ENCODE results near the gene SLC13A3. TPM values are rescaled to one million over a fixed set of nuclear protein-coding genes. Genes with fewer than 3 reads are reported as not detected.

SLC13A3 gene
- total RNA-seq, 1 donor from 2014 or later = 7.4 TPM

- Histone ChIP-seq H3K4me3 (no peak within 1 kb of the TSS), H4K20me1 (ENCODE audit: low read depth) (no peaks in the 10 kb centered on the region), H3K27me3 (no peaks in the 10 kb centered on the region), H3K79me2 (ENCODE audit: low read depth) (no peaks in the 10 kb centered on the region), H3K36me3 (no peaks in the 10 kb centered on the region), H3K27ac (no peak within 1 kb of the TSS), H2AFZ (replicated peaks) (no peak within 1 kb of the TSS), H3K4me1 (peaks cover 9% of the 10 kb centered on the region), H3K4me2 (no peak within 1 kb of the TSS), H3K9ac (no peak within 1 kb of the TSS), H3F3A (ENCODE audit: low read depth) (no peaks in the 10 kb centered on the region), H3K9me3 (ENCODE audit: low read depth) (no peaks in the 10 kb centered on the region)
- Mint-ChIP-seq H3K27ac (peak within 1 kb of the TSS; percentile 100), H3K4me3 (no peak within 1 kb of the TSS), H3K4me1 (peaks cover 40% of the 10 kb centered on the region), H3K9me3 (no peaks in the 10 kb centered on the region), H3K36me3 (no peaks in the 10 kb centered on the region), H3K27me3 (ENCODE audit: insufficient read depth, low read depth) (peaks cover 2% of the 10 kb centered on the region)
- DNase-seq (ENCODE audit: low spot score) = no peak
- TF ChIP-seq CTCF (IDR thresholded peaks at IDR 0.05) (no peak), EZH2phosphoT487 (IDR thresholded peaks at IDR 0.05) (no peak), EZH2 (IDR thresholded peaks at IDR 0.05) (no peak)
These were observed 100.8 kb downstream of the SLC13A3 start, which contains the start of gene OCSTAMP for GRCh38 chr20:46550461-46550860. Gene OCSTAMP, minus strand, starts transcription at chr20:46550654. Its CDS starts 94 bp downstream, at chr20:46550560.

- Histone ChIP-seq H4K20me1 (ENCODE audit: low read depth) (no peaks in the 10 kb centered on the region), H3K4me3 (no peak overlapping the region), H3K27me3 (no peaks in the 10 kb centered on the region), H3K79me2 (ENCODE audit: low read depth) (no peaks in the 10 kb centered on the region), H3K4me1 (peaks cover 9% of the 10 kb centered on the region), H3K27ac (no peak overlapping the region), H3K4me2 (no peak overlapping the region), H2AFZ (replicated peaks) (no peak overlapping the region), H3F3A (ENCODE audit: low read depth) (no peaks in the 10 kb centered on the region), H3K9ac (no peak overlapping the region), H3K36me3 (no peaks in the 10 kb centered on the region), H3K9me3 (ENCODE audit: low read depth) (no peaks in the 10 kb centered on the region)
- peaks cover 31% of the 10 kb centered on the region for H3K4me1 Mint-ChIP-seq
- H3K4me3 Mint-ChIP-seq = no peak overlapping the region
- TF ChIP-seq EZH2phosphoT487 (IDR thresholded peaks at IDR 0.05) (no peak), CTCF (IDR thresholded peaks at IDR 0.05) (no peak), EZH2 (IDR thresholded peaks at IDR 0.05) (no peak)
- DNase-seq (ENCODE audit: low spot score) = no peak
- H3K27me3 Mint-ChIP-seq (ENCODE audit: insufficient read depth, low read depth) = peaks cover 2% of the 10 kb centered on the region
- no peak overlapping the region for H3K27ac Mint-ChIP-seq
- H3K9me3 Mint-ChIP-seq = no peaks in the 10 kb centered on the region
- no peaks in the 10 kb centered on the region for H3K36me3 Mint-ChIP-seq
These were observed 101.9 kb downstream of the SLC13A3 start for GRCh38 chr20:46549188-46549972.

GRCh38 chr20:46548688-46549087, 102.6 kb downstream of the SLC13A3 start:
- Mint-ChIP-seq H3K9me3 (no peaks in the 10 kb centered on the region), H3K27ac (no peak overlapping the region), H3K36me3 (no peaks in the 10 kb centered on the region), H3K4me1 (peaks cover 27% of the 10 kb centered on the region), H3K4me3 (no peak overlapping the region), H3K27me3 (ENCODE audit: insufficient read depth, low read depth) (peaks cover 2% of the 10 kb centered on the region)
- Histone ChIP-seq H3K9ac (no peak overlapping the region), H3F3A (ENCODE audit: low read depth) (no peaks in the 10 kb centered on the region), H3K4me3 (no peak overlapping the region), H3K4me2 (no peak overlapping the region), H3K27me3 (no peaks in the 10 kb centered on the region), H3K79me2 (ENCODE audit: low read depth) (no peaks in the 10 kb centered on the region), H2AFZ (replicated peaks) (no peak overlapping the region), H4K20me1 (ENCODE audit: low read depth) (no peaks in the 10 kb centered on the region), H3K4me1 (peaks cover 9% of the 10 kb centered on the region), H3K27ac (no peak overlapping the region), H3K9me3 (ENCODE audit: low read depth) (no peaks in the 10 kb centered on the region), H3K36me3 (no peaks in the 10 kb centered on the region)
- TF ChIP-seq EZH2 (IDR thresholded peaks at IDR 0.05) (no peak), EZH2phosphoT487 (IDR thresholded peaks at IDR 0.05) (no peak), CTCF (IDR thresholded peaks at IDR 0.05) (no peak)
- DNase-seq (ENCODE audit: low spot score) = no peak

Data from neural progenitor cell (in vitro differentiated cells).